Vagina (tissue), 2 donors: Measurements from ENCODE around the gene RIPOR3.
"Not testable (repeated sequence)": the region's sequence is repeated elsewhere in the genome, so short reads cannot be mapped to it uniquely, and the experiment has no call there.

ENCODE experiments used
- POLR2A ChIP-seq, 2 donors: fragments of 450-650 bp; IDR thresholded peaks; one replicate each; pipeline ENCODE4 v1.6.1; 2017; ENCODE audit warnings: antibody characterized with exemption in 2 of 2, mild to moderate bottlenecking in 2 of 2, moderate library complexity in 2 of 2
- POLR2AphosphoS5 ChIP-seq, 2 donors: sonication (generic); formaldehyde crosslinking; IDR thresholded peaks; one replicate each; pipeline ENCODE4 v1.9.0; 2017; ENCODE audit warnings: antibody characterized with exemption in 2 of 2, mild to moderate bottlenecking in 2 of 2, low read depth in 1 of 2; ENCODE audit not compliant: insufficient read depth in 1 of 2
- TF ChIP-seq, protein P1 (sequence below), 3 experiments: fragments of 450-650 bp in 2 of 3; fragments of 200-600 bp in 1 of 3; sonication (generic) in 1 of 3; IDR thresholded peaks; one replicate each; pipeline ENCODE4 v1.5.1; 2017 to 2019; ENCODE audit warnings: antibody characterized with exemption in 3 of 3, mild to moderate bottlenecking in 2 of 3, moderate library complexity in 2 of 3

DNA sequence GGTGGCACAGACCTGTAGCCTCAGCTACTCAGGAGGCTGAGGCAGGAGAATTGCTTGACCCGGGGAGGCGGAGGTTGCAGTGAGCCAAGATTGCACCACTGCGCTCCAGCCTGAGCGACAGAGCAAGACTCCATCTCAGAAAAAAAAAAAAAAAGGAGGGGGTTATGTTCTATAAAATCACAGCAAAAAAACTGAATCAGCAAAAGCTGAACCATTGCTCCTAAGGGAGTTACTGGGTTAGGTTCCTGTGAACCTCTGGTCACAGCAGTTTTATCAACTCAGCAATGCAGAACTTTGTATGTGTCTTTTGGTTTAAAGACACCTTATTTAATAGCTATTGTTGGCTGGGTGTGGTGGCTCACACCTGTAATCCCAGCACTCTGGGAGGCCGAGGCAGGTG lies 92.6 kb downstream of the RIPOR3 start:
- TF ChIP-seq, protein P1, sequence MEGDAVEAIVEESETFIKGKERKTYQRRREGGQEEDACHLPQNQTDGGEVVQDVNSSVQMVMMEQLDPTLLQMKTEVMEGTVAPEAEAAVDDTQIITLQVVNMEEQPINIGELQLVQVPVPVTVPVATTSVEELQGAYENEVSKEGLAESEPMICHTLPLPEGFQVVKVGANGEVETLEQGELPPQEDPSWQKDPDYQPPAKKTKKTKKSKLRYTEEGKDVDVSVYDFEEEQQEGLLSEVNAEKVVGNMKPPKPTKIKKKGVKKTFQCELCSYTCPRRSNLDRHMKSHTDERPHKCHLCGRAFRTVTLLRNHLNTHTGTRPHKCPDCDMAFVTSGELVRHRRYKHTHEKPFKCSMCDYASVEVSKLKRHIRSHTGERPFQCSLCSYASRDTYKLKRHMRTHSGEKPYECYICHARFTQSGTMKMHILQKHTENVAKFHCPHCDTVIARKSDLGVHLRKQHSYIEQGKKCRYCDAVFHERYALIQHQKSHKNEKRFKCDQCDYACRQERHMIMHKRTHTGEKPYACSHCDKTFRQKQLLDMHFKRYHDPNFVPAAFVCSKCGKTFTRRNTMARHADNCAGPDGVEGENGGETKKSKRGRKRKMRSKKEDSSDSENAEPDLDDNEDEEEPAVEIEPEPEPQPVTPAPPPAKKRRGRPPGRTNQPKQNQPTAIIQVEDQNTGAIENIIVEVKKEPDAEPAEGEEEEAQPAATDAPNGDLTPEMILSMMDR (IDR thresholded peaks at IDR 0.05) = not testable (repeated sequence)
- not testable (repeated sequence) for TF ChIP-seq POLR2A (IDR thresholded peaks at IDR 0.05); POLR2AphosphoS5 (IDR thresholded peaks at IDR 0.05; ENCODE audit: insufficient read depth in 1 of 2, low read depth in 1 of 2)
